ENCODE results near the gene SRRM4.
A peak's percentile ranks its signal among the peaks of the same experiment; 100 is the strongest.

The SRRM4 gene

DNA sequence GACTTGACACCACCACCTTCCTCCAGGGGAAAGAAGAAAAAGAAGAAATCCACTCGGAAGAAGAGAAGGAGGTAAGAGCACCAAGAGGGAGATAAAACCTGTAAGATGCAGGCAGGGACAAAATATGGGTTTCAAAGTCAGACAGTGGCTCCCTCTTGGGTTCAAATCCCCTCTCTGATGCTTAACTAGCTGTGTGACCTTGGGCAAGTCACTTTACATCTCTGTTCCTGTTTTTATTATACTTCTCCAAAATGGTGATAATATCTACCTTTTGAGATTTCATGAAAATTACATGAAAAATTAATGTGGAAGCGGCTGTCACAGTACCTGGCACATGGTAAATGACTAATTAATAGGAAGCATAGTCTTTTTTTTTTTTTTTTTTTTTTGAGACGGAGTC, 133.0 kb downstream of the SRRM4 start:
- H3K4me3 ChIP-seq (ENCODE audit: low read depth, low read length) = no peak overlapping the region
- TF ChIP-seq, protein P1, sequence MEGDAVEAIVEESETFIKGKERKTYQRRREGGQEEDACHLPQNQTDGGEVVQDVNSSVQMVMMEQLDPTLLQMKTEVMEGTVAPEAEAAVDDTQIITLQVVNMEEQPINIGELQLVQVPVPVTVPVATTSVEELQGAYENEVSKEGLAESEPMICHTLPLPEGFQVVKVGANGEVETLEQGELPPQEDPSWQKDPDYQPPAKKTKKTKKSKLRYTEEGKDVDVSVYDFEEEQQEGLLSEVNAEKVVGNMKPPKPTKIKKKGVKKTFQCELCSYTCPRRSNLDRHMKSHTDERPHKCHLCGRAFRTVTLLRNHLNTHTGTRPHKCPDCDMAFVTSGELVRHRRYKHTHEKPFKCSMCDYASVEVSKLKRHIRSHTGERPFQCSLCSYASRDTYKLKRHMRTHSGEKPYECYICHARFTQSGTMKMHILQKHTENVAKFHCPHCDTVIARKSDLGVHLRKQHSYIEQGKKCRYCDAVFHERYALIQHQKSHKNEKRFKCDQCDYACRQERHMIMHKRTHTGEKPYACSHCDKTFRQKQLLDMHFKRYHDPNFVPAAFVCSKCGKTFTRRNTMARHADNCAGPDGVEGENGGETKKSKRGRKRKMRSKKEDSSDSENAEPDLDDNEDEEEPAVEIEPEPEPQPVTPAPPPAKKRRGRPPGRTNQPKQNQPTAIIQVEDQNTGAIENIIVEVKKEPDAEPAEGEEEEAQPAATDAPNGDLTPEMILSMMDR (IDR thresholded peaks at IDR 0.05; ENCODE audit: borderline replicate concordance, insufficient read depth, low read depth, low read length) = no peak

DNA sequence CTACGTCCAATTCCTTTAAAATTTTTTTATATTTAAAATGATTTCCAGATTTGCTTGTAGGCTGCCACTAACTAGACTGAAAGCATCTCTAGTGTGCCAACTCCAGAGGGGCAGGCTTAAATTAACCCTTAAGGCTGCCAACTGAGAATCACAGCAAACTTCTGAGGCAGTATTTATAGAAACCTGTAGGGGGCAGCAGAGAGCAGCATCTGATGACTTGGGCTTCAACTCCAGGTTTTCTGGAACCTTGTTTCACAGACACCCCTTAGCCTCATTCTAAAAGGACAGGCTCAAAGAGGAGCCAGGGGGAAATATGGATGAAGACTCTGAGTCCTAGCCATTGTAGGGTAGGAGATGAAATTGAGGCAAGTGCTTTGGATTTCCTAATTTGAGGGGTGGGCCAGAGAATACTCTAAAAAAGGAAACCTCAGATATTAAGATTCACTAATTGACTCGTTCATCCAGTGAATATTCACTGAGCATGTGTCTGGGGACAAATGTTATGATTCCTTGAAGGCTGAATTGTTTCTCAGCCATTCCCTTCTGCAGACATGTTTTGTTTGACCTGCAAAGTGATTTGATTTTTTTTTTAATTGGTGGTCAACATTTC, 134.1 kb downstream of the SRRM4 start:
- TF ChIP-seq, protein P1 (IDR thresholded peaks at IDR 0.05; ENCODE audit: borderline replicate concordance, insufficient read depth, low read depth, low read length) = peak; percentile 76
- no peak overlapping the region for H3K4me3 ChIP-seq (ENCODE audit: low read depth, low read length)

GRCh38 chr12:119117936-119118335, 136.6 kb downstream of the SRRM4 start:
- TF ChIP-seq, protein P1 (IDR thresholded peaks at IDR 0.05; ENCODE audit: borderline replicate concordance, insufficient read depth, low read depth, low read length) = no peak
- no peak overlapping the region for H3K4me3 ChIP-seq (ENCODE audit: low read depth, low read length)

- TF ChIP-seq, protein P1 (IDR thresholded peaks at IDR 0.05; ENCODE audit: borderline replicate concordance, insufficient read depth, low read depth, low read length) = no peak
- H3K4me3 ChIP-seq (ENCODE audit: low read depth, low read length) = no peak overlapping the region
Measured at GRCh38 chr12:119118625-119119024, 137.3 kb downstream of the SRRM4 start.

GRCh38 chr12:119122047-119122446, 140.7 kb downstream of the SRRM4 start:
- H3K4me3 ChIP-seq (ENCODE audit: low read depth, low read length) = no peak overlapping the region
- TF ChIP-seq, protein P1 (IDR thresholded peaks at IDR 0.05; ENCODE audit: borderline replicate concordance, insufficient read depth, low read depth, low read length) = no peak

- H3K4me3 ChIP-seq (ENCODE audit: low read depth, low read length) = no peak overlapping the region
- TF ChIP-seq, protein P1 (IDR thresholded peaks at IDR 0.05; ENCODE audit: borderline replicate concordance, insufficient read depth, low read depth, low read length) = no peak
Measured at GRCh38 chr12:119122751-119123150, 141.4 kb downstream of the SRRM4 start.

- no peak overlapping the region for H3K4me3 ChIP-seq (ENCODE audit: low read depth, low read length)
- TF ChIP-seq, protein P1 (IDR thresholded peaks at IDR 0.05; ENCODE audit: borderline replicate concordance, insufficient read depth, low read depth, low read length) = no peak
Measured at GRCh38 chr12:119128527-119128926, 147.2 kb downstream of the SRRM4 start.
